HepG2 (cell line): Measurements from ENCODE around the gene ZNRF3. TPM values are rescaled to one million over a fixed set of nuclear protein-coding genes. Genes with fewer than 3 reads are reported as not detected.

ENCODE experiments used
- ATAC-seq: fragments of 200-7000 bp; cut with Tn5 transposase; 3 replicates; pipeline ENCODE4 v1.9.1; 2020; ENCODE audit warnings: mild to moderate bottlenecking, moderate library complexity
- BruUV-seq: library from RNA; stranded (reverse); fragments of 400-500 nt; replicated peaks from 2 replicates; lab custom pipeline; 2021; lab: Mats Ljungman, UMichigan
- CTCF ChIA-PET: fragments of 300-600 bp; formaldehyde crosslinking; extraction: SDS; loops from one replicate; lab custom pipeline; 2021; ENCODE audit warnings: low total read pairs, inconsistent platforms, low intra/inter-chr PET ratio; lab: Yijun Ruan, JAX
- POLR2A ChIA-PET: fragments of 350-600 bp; sonication (Branson Sonifier 250); formaldehyde crosslinking; loops from one replicate; lab custom pipeline; 2020; ENCODE audit warnings: antibody characterized with exemption, inconsistent platforms; lab: Yijun Ruan, JAX
- DNase-seq: peaks from one replicate; pipeline ENCODE4 v3.0.0-alpha.2; 2015; ENCODE audit warnings: low spot score
- FAIRE-seq: peaks from 3 replicates; lab custom pipeline; 2011; peaks lifted over from hg19 to GRCh38; lab: Jason Lieb, UNC
- H2AFZ ChIP-seq: one replicate; pipeline ENCODE4 v1.6.1; 2011; ENCODE audit warnings: low read length, inconsistent platforms
- H3K27ac ChIP-seq: fragments of 300-600 bp; 3 replicates; pipeline ENCODE4 v1.8.0; 2011; ENCODE audit warnings: mixed run types, mild to moderate bottlenecking, mixed read lengths, low read length, inconsistent platforms; ENCODE audit not compliant: insufficient read depth; ENCODE audit errors: extremely low read length
- H3K27me3 ChIP-seq, 2 experiments: fragments of 200-600 bp in 1 of 2; 2 replicates in 1 of 2; 3 replicates in 1 of 2; pipeline versions ENCODE4 v1.6.0 to v1.8.0; 2011; ENCODE audit warnings: low read length in 2 of 2, mild to moderate bottlenecking in 2 of 2, moderate library complexity in 2 of 2, inconsistent platforms in 1 of 2; ENCODE audit not compliant: insufficient read depth in 2 of 2, control insufficient read depth in 1 of 2
- H3K36me3 ChIP-seq, 2 experiments: fragments of 200-600 bp in 1 of 2; replicated peaks in 1 of 2; 2 replicates in 1 of 2; 3 replicates in 1 of 2; pipeline versions ENCODE4 v1.5.1 to v1.8.0; 2011; ENCODE audit warnings: low read length in 2 of 2, inconsistent platforms in 1 of 2; ENCODE audit not compliant: insufficient read depth in 2 of 2, control insufficient read depth in 1 of 2
- H3K4me1 ChIP-seq: 2 replicates; pipeline ENCODE4 v1.5.1; 2012; ENCODE audit warnings: low read length, inconsistent platforms; ENCODE audit not compliant: insufficient read depth
- H3K4me2 ChIP-seq: 2 replicates; pipeline ENCODE4 v1.6.0; 2011; ENCODE audit warnings: low read depth, low read length, inconsistent platforms
- H3K4me3 ChIP-seq, 3 experiments: fragments of 200-600 bp in 1 of 3; sonication (generic), shearing (Covaris generic) in 1 of 3; replicated peaks in 1 of 3; 2 replicates each; pipeline ENCODE4 v1.5.1; 2011 to 2016; ENCODE audit warnings: low read length in 3 of 3, inconsistent platforms in 2 of 3, low read depth in 2 of 3, mild to moderate bottlenecking in 2 of 3, control low read depth in 1 of 3, mixed read lengths in 1 of 3; ENCODE audit not compliant: insufficient read depth in 1 of 3
- H3K79me2 ChIP-seq: one replicate; pipeline ENCODE4 v1.6.1; 2011; ENCODE audit warnings: low read length, inconsistent platforms; ENCODE audit not compliant: insufficient read depth
- H3K9ac ChIP-seq: 2 replicates; pipeline ENCODE4 v1.6.0; 2011; ENCODE audit warnings: mild to moderate bottlenecking, low read depth, low read length, inconsistent platforms; ENCODE audit not compliant: insufficient read depth
- H3K9me3 ChIP-seq: 2 replicates; pipeline ENCODE4 v1.5.1; 2012; ENCODE audit warnings: mild to moderate bottlenecking, low read length
- H4K20me1 ChIP-seq: 2 replicates; pipeline ENCODE4 v1.6.0; 2011; ENCODE audit warnings: inconsistent platforms, mild to moderate bottlenecking, low read length, moderate library complexity; ENCODE audit not compliant: insufficient read depth
- AGO2 ChIP-seq: fragments of 200-400 bp; formaldehyde crosslinking; optimal IDR thresholded peaks from 2 replicates; pipeline ENCODE3; 2017; ENCODE audit warnings: mild to moderate bottlenecking, low read depth, low read length, moderate library complexity
- HOXA3 ChIP-seq: sonication (generic); formaldehyde crosslinking; IDR thresholded peaks from 2 replicates; pipeline ENCODE4 v1.5.0; 2020; ENCODE audit warnings: missing genetic modification reagents
- RBM22 ChIP-seq: fragments of 200-400 bp; formaldehyde crosslinking; optimal IDR thresholded peaks from 2 replicates; pipeline ENCODE3; 2017; ENCODE audit warnings: mild to moderate bottlenecking, low read length, moderate library complexity
- REST ChIP-seq, 2 experiments: IDR thresholded peaks; 2 replicates each; pipeline ENCODE4 v1.6.1; 2011 to 2012; ENCODE audit warnings: low read length in 2 of 2, borderline replicate concordance in 1 of 2, low read depth in 1 of 2, mild to moderate bottlenecking in 1 of 2, moderate library complexity in 1 of 2
- RXRB ChIP-seq: IDR thresholded peaks from 2 replicates; pipeline ENCODE4 v1.6.1; 2016; ENCODE audit warnings: borderline replicate concordance, missing genetic modification reagents, missing compliant biosample characterization
- TEF ChIP-seq: sonication (generic); formaldehyde crosslinking; IDR thresholded peaks from 2 replicates; pipeline ENCODE4 v1.5.0; 2020; ENCODE audit warnings: missing genetic modification reagents
- ZFP41 ChIP-seq: sonication (generic); formaldehyde crosslinking; IDR thresholded peaks from 2 replicates; pipeline ENCODE4 v1.4.0; 2020; ENCODE audit warnings: mild to moderate bottlenecking, missing genetic modification reagents, borderline replicate concordance
- ZNF101 ChIP-seq: sonication (generic); formaldehyde crosslinking; IDR thresholded peaks from 2 replicates; pipeline ENCODE4 v1.4.0; 2020; ENCODE audit warnings: mild to moderate bottlenecking, low read depth, missing genetic modification reagents, borderline replicate concordance
- ZNF567 ChIP-seq: sonication (generic); formaldehyde crosslinking; IDR thresholded peaks from 2 replicates; pipeline ENCODE4 v1.8.1; 2023; ENCODE audit warnings: mild to moderate bottlenecking, missing genetic modification reagents, borderline replicate concordance
- ZNF737 ChIP-seq: sonication (generic); formaldehyde crosslinking; IDR thresholded peaks from 2 replicates; pipeline ENCODE4 v1.5.0; 2020; ENCODE audit warnings: missing genetic modification reagents, mild to moderate bottlenecking, borderline replicate concordance
- ZNF792 ChIP-seq: IDR thresholded peaks from 2 replicates; pipeline ENCODE4 v1.6.1; 2016
- ZSCAN20 ChIP-seq: sonication (generic); formaldehyde crosslinking; IDR thresholded peaks from 2 replicates; pipeline ENCODE4 v1.4.0; 2020; ENCODE audit warnings: missing genetic modification reagents, mild to moderate bottlenecking, borderline replicate concordance
- WGBS: methylation state at CpG from one replicate; pipeline ENCODE4 v1.1.6; 2017; ENCODE audit warnings: low lambda C conversion rate; 5-methylcytosine and 5-hydroxymethylcytosine counted together
- in situ Hi-C: cut with HindIII; loops from 2 replicates; pipeline ENCODE4 v1.10.0; 2017; ENCODE audit warnings: low pct_unique_long_range_greater_than_20kb; ENCODE audit not compliant: extremely low pct_ligation_motif_present
- intact Hi-C: fragments of 100-400 bp; cut with micrococcal nuclease; formaldehyde crosslinking; loops from one replicate; pipeline ENCODE4 v1.10.0; 2022; ENCODE audit not compliant: unreplicated experiment
- polyA plus RNA-seq, 8 experiments: library from polyadenylated mRNA; depleted of rRNA in 3 of 8; stranded (reverse) in 7 of 8; unstranded in 1 of 8; fragments of >200 nt; fragmentation: Illumina TruSeq in 4 of 8; extraction: Trizol in 4 of 8; gene quantifications; 2 replicates each; pipeline versions ENCODE4 v1.2.1 to v1.2.3, GENCODE V29; 2011 to 2016; ENCODE audit warnings: low read depth in 4 of 8, missing spikeins in 1 of 8, mixed read lengths in 1 of 8; ENCODE audit not compliant: insufficient read depth in 1 of 8
- total RNA-seq, 5 experiments: library from RNA; depleted of rRNA; stranded (reverse); fragments of >200 nt; fragmentation: Illumina TruSeq; extraction: Trizol; gene quantifications; 2 replicates each; pipeline ENCODE4 v1.2.3, GENCODE V29; 2016; ENCODE audit warnings: low read depth in 1 of 5
- TF ChIP-seq, protein P1 (sequence below): sonication (generic); formaldehyde crosslinking; IDR thresholded peaks from 2 replicates; pipeline ENCODE4 v1.4.0; 2020; ENCODE audit warnings: missing genetic modification reagents, borderline replicate concordance

ZNRF3 gene
- total and polyA plus RNA-seq, 2 of the 13 experiments (the other 11 are each of a cell fraction or from before 2014, with no cell fraction given), result 20.3 to 36.7 TPM

- TF ChIP-seq REST (IDR thresholded peaks at IDR 0.05; ENCODE audit: borderline replicate concordance in 1 of 2, low read depth in 1 of 2, low read length in 2 of 2) (no peak), RXRB (CRISPR knock-in tag) (peak; percentile 41), HOXA3 (CRISPR knock-in tag) (peak; percentile 45; the same call in 1 of the 2 replicates), ZNF567 (no peak), ZNF737 (CRISPR knock-in tag) (no peak), ZSCAN20 (CRISPR knock-in tag) (no peak), ZNF101 (no peak)
Measured at GRCh38 chr22:29044657-29045176, 161.3 kb downstream of the ZNRF3 start (continued).

DNA sequence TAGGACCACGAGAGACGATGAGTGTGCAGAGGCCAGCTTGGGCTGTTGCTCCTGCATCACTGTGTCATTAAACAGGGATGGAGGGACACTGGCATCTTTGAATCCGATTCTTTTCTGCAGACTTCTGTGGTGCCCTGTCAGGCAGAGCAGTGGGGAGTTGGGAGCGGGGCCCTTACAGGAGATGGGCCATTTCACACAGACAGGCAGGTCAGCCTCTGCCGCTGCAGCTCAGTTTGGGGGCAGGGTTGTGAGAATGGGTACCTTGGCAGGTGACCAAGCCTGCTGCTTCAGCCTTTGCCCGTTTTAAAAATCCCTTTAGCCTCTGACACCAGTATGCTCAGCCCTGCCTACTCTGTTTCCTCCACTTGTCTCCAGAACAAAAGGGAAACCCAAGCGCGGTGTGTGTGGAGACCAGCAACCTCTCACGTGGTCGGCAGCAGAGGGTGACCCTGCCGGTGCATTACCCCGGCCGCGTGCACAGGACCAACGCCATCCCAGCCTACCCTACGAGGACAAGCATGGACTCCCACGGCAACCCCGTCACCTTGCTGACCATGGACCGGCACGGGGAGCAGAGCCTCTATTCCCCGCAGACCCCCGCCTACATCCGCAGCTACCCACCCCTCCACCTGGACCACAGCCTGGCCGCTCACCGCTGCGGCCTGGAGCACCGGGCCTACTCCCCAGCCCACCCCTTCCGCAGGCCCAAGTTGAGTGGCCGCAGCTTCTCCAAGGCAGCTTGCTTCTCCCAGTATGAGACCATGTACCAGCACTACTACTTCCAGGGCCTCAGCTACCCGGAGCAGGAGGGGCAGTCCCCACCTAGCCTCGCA lies 165.7 kb downstream of the ZNRF3 start:
- FAIRE-seq (no peak), DNase-seq (no peak), ATAC-seq (no peak)
- Histone ChIP-seq H3K4me1 (peaks cover 26% of the 10 kb centered on the region), H4K20me1 (peaks cover 5% of the 10 kb centered on the region; the same call in 1 of the 2 replicates), H3K4me2 (no peak overlapping the region), H3K9me3 (no peaks in the 10 kb centered on the region), H3K9ac (no peak overlapping the region), H3K79me2 (no peaks in the 10 kb centered on the region), H3K36me3 (peaks cover 53 to 72% of the 10 kb centered on the region in 2 experiments), H3K4me3 (no peak overlapping the region), H3K27me3 (no peaks in the 10 kb centered on the region), H2AFZ (no peak overlapping the region), H3K27ac (no peak overlapping the region)
- WGBS, result 96% methylated on average over 28 of the region's 31 CpGs
- in situ Hi-C loops, result no loop called here
- intact Hi-C loops, result no loop called here
- no TSS peak for BruUV-seq
- ChIA-PET CTCF (no interaction called here), POLR2A (no interaction called here)
- TF ChIP-seq ZNF792 (no peak), RBM22 (peak; percentile 92), ZFP41 (CRISPR knock-in tag) (no peak), TEF (CRISPR knock-in tag) (no peak), AGO2 (peak; percentile 70)
- TF ChIP-seq, protein P1, sequence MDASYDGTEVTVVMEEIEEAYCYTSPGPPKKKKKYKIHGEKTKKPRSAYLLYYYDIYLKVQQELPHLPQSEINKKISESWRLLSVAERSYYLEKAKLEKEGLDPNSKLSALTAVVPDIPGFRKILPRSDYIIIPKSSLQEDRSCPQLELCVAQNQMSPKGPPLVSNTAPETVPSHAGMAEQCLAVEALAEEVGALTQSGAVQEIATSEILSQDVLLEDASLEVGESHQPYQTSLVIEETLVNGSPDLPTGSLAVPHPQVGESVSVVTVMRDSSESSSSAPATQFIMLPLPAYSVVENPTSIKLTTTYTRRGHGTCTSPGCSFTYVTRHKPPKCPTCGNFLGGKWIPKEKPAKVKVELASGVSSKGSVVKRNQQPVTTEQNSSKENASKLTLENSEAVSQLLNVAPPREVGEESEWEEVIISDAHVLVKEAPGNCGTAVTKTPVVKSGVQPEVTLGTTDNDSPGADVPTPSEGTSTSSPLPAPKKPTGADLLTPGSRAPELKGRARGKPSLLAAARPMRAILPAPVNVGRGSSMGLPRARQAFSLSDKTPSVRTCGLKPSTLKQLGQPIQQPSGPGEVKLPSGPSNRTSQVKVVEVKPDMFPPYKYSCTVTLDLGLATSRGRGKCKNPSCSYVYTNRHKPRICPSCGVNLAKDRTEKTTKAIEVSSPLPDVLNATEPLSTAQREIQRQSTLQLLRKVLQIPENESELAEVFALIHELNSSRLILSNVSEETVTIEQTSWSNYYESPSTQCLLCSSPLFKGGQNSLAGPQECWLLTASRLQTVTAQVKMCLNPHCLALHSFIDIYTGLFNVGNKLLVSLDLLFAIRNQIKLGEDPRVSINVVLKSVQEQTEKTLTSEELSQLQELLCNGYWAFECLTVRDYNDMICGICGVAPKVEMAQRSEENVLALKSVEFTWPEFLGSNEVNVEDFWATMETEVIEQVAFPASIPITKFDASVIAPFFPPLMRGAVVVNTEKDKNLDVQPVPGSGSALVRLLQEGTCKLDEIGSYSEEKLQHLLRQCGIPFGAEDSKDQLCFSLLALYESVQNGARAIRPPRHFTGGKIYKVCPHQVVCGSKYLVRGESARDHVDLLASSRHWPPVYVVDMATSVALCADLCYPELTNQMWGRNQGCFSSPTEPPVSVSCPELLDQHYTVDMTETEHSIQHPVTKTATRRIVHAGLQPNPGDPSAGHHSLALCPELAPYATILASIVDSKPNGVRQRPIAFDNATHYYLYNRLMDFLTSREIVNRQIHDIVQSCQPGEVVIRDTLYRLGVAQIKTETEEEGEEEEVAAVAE (CRISPR knock-in tag), result no peak
